K562 (cell line): Measurements from ENCODE around the gene SAP30BP. TPM values are rescaled to one million over a fixed set of nuclear protein-coding genes. Genes with fewer than 3 reads are reported as not detected.

Experiments
- CEBPB ChIP-seq: fragments of 450-650 bp; IDR thresholded peaks from 2 replicates; pipeline ENCODE4 v1.6.1; 2016; ENCODE audit warnings: missing genetic modification characterization, missing compliant biosample characterization
- ETV5 ChIP-seq: sonication (generic); formaldehyde crosslinking; IDR thresholded peaks from 2 replicates; pipeline ENCODE4 v1.4.0; 2020; ENCODE audit warnings: low read depth, mild to moderate bottlenecking, missing genetic modification reagents
- FOXA1 ChIP-seq: fragments of 450-650 bp; IDR thresholded peaks from 2 replicates; pipeline ENCODE4 v1.6.1; 2016; ENCODE audit warnings: mild to moderate bottlenecking, borderline replicate concordance
- FOXA3 ChIP-seq, 2 experiments: fragments of 450-650 bp in 1 of 2; sonication (generic) in 1 of 2; formaldehyde crosslinking; IDR thresholded peaks in 1 of 2; conservative IDR thresholded peaks in 1 of 2; 2 replicates each; pipeline versions ENCODE4 v1.4.0 to v1.8.0; 2020 to 2022; ENCODE audit warnings: mild to moderate bottlenecking in 2 of 2, missing genetic modification reagents in 1 of 2
- FOXP1 ChIP-seq: sonication (generic); formaldehyde crosslinking; IDR thresholded peaks from 2 replicates; pipeline ENCODE4 v1.8.0; 2022; ENCODE audit warnings: mild to moderate bottlenecking, missing genetic modification reagents
- GATAD2B ChIP-seq: fragments of 450-650 bp; IDR thresholded peaks from 2 replicates; pipeline ENCODE4 v1.6.1; 2017; ENCODE audit warnings: mild to moderate bottlenecking, borderline replicate concordance
- GTF2E2 ChIP-seq: fragments of 200-800 bp; sonication (Bioruptor generic); IDR thresholded peaks from 2 replicates; pipeline ENCODE4 v1.6.1; 2016; ENCODE audit warnings: missing genetic modification characterization, missing compliant biosample characterization
- MTA3 ChIP-seq: fragments of 450-650 bp; formaldehyde crosslinking; IDR thresholded peaks from 2 replicates; pipeline ENCODE4 v1.6.1; 2017; ENCODE audit warnings: mild to moderate bottlenecking, borderline replicate concordance
- NR2C2 ChIP-seq, 2 experiments: fragments of 200-800 bp in 1 of 2; sonication (Bioruptor generic) in 1 of 2; sonication (generic) in 1 of 2; formaldehyde crosslinking in 1 of 2; IDR thresholded peaks; 2 replicates each; pipeline versions ENCODE4 v1.6.1 to v1.8.0; 2016 to 2022; ENCODE audit warnings: mild to moderate bottlenecking in 1 of 2, missing compliant biosample characterization in 1 of 2, missing genetic modification characterization in 1 of 2, missing genetic modification reagents in 1 of 2
- NR3C1 ChIP-seq: sonication (generic); formaldehyde crosslinking; IDR thresholded peaks from 2 replicates; pipeline ENCODE4 v1.8.1; 2022; ENCODE audit warnings: missing genetic modification reagents
- SAFB2 ChIP-seq: fragments of 200-400 bp; formaldehyde crosslinking; IDR thresholded peaks from 2 replicates; pipeline ENCODE4 v1.6.1; 2018; ENCODE audit warnings: borderline replicate concordance, low read length, low read depth, moderate library complexity; ENCODE audit not compliant: severe bottlenecking
- TAF1 ChIP-seq: IDR thresholded peaks from 2 replicates; pipeline ENCODE4 v1.6.1; 2011; ENCODE audit warnings: mild to moderate bottlenecking, low read length, moderate library complexity; ENCODE audit not compliant: insufficient read depth, control insufficient read depth, severe bottlenecking; ENCODE audit errors: extremely low read depth
- TAF7 ChIP-seq: fragments of 450-650 bp; IDR thresholded peaks from 2 replicates; pipeline ENCODE4 v1.6.1; 2016; ENCODE audit warnings: missing genetic modification characterization, missing compliant biosample characterization
- ZKSCAN3 ChIP-seq: fragments of 250-450 bp; sonication (Bioruptor Pico); IDR thresholded peaks from 2 replicates; pipeline ENCODE4 v1.4.0; 2020
- ZNF239 ChIP-seq: fragments of 250-450 bp; sonication (Bioruptor Pico); IDR thresholded peaks from 2 replicates; pipeline ENCODE4 v1.4.0; 2020; ENCODE audit warnings: mild to moderate bottlenecking
- ZNF444 ChIP-seq: fragments of 250-450 bp; sonication (Bioruptor Pico); IDR thresholded peaks from 2 replicates; pipeline ENCODE4 v1.4.0; 2020; ENCODE audit warnings: mild to moderate bottlenecking, moderate library complexity
- ZNF76 ChIP-seq: fragments of 250-450 bp; sonication (Bioruptor Pico); IDR thresholded peaks from 2 replicates; pipeline ENCODE4 v1.4.0; 2020; ENCODE audit warnings: mild to moderate bottlenecking, moderate library complexity, borderline replicate concordance
- polyA plus RNA-seq, 8 experiments: library from polyadenylated mRNA; depleted of rRNA in 4 of 8; stranded (reverse) in 5 of 8; unstranded in 3 of 8; fragments of >200 nt; fragmentation: Nextera tagmentation in 2 of 8; fragmentation: Illumina TruSeq in 1 of 8; extraction: Ambion mirVana in 2 of 8; extraction: Trizol in 1 of 8; gene quantifications; 2 replicates each; pipeline versions ENCODE4 v1.2.1 to v1.2.3, GENCODE V29; 2011 to 2014; ENCODE audit warnings: inconsistent platforms in 1 of 8, missing spikeins in 1 of 8
- total RNA-seq, 7 experiments: library from RNA; depleted of rRNA in 6 of 7; stranded (reverse); fragments of >200 nt in 6 of 7; fragmentation: Illumina TruSeq in 2 of 7; extraction: Trizol in 2 of 7; gene quantifications; 2 replicates each; pipeline versions ENCODE4 v1.2.1 to v1.2.3, GENCODE V29; 2011 to 2021; ENCODE audit warnings: low replicate concordance in 1 of 7
- TF ChIP-seq, protein P1 (sequence below): fragments of 250-450 bp; sonication (Bioruptor Pico); IDR thresholded peaks from 2 replicates; pipeline ENCODE4 v1.4.0; 2020
- TF ChIP-seq, protein P2 (sequence below): fragments of 450-650 bp; formaldehyde crosslinking; IDR thresholded peaks from 2 replicates; pipeline ENCODE4 v1.4.0; 2020; ENCODE audit warnings: mild to moderate bottlenecking

The SAP30BP gene
- total and polyA plus RNA-seq, 9 of the 15 experiments (the other 6 are each of a cell fraction or from before 2014, with no cell fraction given), result 45.3 to 154 (median 71.7) TPM

DNA sequence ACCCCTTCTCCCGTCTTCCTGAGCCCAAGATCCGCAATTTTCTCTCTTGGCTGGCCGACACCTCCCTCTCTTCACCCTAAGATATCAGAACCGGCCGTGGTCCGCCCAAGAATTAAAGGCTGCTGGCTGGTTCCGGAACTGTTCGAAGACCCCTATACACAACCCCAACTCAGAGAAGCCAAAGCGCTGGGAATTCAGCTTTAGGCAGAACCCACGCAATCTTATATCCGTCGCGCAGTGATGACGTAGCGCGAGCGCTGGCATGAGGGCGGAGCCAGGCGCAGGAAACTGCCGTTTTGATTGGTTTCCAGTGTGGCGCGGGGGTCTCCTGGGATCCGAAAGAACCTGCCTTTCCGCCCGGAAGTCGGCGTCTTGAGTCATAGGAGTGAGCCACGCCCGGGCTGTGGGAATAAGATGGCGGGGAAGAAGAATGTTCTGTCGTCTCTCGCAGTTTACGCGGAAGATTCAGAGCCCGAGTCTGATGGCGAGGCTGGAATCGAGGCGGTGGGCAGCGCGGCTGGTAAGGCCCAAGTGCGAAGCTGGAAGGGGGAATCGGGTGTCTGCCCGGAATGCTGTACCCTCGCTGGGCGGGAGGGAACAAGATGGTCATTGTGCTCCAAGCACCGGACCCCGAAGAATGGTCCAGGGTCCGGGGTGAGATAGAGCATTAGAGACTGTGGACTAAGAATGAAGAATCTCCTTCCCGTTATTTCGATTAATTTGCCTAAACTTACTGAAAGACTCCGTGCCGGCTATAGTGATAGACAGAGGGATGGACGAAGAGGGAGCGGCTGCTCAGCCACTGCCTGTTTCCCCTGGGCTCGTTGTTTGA lies at the start of gene SAP30BP, which contains the start of gene RECQL5 (continued):
- TF ChIP-seq NR2C2 (CRISPR knock-in tag; IDR thresholded peaks at IDR 0.05) (no peak; the same call in none of the 2 replicates), NR2C2 (tag; IDR thresholded peaks at IDR 0.05) (peak; percentile 86), GATAD2B (no peak), MTA3 (0 out of 2 replicates have a peak, but pooled peaks have one; percentile 23), ZNF444 (no peak), TAF1 (peak; percentile 88), ZNF239 (CRISPR knock-in tag) (no peak), ZKSCAN3 (CRISPR knock-in tag) (no peak), NR3C1 (CRISPR knock-in tag) (no peak), ETV5 (CRISPR knock-in tag) (peak; percentile 79), FOXA1 (no peak), GTF2E2 (tag) (0 out of 2 replicates have a peak, but pooled peaks have one; percentile 32), FOXA3 (CRISPR knock-in tag; conservative IDR thresholded peaks at IDR 0.05 in 1 of 2, IDR thresholded peaks at IDR 0.05 in 1 of 2) (no peak), ZNF76 (no peak), TAF7 (tag) (peak; percentile 68), CEBPB (tag) (no peak), FOXP1 (CRISPR knock-in tag) (no peak), SAFB2 (no peak)
- TF ChIP-seq, protein P1, sequence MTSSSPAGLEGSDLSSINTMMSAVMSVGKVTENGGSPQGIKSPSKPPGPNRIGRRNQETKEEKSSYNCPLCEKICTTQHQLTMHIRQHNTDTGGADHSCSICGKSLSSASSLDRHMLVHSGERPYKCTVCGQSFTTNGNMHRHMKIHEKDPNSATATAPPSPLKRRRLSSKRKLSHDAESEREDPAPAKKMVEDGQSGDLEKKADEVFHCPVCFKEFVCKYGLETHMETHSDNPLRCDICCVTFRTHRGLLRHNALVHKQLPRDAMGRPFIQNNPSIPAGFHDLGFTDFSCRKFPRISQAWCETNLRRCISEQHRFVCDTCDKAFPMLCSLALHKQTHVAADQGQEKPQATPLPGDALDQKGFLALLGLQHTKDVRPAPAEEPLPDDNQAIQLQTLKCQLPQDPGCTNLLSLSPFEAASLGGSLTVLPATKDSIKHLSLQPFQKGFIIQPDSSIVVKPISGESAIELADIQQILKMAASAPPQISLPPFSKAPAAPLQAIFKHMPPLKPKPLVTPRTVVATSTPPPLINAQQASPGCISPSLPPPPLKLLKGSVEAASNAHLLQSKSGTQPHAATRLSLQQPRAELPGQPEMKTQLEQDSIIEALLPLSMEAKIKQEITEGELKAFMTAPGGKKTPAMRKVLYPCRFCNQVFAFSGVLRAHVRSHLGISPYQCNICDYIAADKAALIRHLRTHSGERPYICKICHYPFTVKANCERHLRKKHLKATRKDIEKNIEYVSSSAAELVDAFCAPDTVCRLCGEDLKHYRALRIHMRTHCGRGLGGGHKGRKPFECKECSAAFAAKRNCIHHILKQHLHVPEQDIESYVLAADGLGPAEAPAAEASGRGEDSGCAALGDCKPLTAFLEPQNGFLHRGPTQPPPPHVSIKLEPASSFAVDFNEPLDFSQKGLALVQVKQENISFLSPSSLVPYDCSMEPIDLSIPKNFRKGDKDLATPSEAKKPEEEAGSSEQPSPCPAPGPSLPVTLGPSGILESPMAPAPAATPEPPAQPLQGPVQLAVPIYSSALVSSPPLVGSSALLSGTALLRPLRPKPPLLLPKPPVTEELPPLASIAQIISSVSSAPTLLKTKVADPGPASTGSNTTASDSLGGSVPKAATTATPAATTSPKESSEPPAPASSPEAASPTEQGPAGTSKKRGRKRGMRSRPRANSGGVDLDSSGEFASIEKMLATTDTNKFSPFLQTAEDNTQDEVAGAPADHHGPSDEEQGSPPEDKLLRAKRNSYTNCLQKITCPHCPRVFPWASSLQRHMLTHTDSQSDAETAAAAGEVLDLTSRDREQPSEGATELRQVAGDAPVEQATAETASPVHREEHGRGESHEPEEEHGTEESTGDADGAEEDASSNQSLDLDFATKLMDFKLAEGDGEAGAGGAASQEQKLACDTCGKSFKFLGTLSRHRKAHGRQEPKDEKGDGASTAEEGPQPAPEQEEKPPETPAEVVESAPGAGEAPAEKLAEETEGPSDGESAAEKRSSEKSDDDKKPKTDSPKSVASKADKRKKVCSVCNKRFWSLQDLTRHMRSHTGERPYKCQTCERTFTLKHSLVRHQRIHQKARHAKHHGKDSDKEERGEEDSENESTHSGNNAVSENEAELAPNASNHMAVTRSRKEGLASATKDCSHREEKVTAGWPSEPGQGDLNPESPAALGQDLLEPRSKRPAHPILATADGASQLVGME (CRISPR knock-in tag), result no peak
- TF ChIP-seq, protein P2, sequence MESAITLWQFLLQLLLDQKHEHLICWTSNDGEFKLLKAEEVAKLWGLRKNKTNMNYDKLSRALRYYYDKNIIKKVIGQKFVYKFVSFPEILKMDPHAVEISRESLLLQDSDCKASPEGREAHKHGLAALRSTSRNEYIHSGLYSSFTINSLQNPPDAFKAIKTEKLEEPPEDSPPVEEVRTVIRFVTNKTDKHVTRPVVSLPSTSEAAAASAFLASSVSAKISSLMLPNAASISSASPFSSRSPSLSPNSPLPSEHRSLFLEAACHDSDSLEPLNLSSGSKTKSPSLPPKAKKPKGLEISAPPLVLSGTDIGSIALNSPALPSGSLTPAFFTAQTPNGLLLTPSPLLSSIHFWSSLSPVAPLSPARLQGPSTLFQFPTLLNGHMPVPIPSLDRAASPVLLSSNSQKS (CRISPR knock-in tag), result no peak
